ENCODE results near the gene HOXB7. TPM values are rescaled to one million over a fixed set of nuclear protein-coding genes. Genes with fewer than 3 reads are reported as not detected.

Gene HOXB7
- total and polyA plus RNA-seq, 12 donors = 0.13 to 0.62 (median 0.29) TPM; not detected in 6

DNA sequence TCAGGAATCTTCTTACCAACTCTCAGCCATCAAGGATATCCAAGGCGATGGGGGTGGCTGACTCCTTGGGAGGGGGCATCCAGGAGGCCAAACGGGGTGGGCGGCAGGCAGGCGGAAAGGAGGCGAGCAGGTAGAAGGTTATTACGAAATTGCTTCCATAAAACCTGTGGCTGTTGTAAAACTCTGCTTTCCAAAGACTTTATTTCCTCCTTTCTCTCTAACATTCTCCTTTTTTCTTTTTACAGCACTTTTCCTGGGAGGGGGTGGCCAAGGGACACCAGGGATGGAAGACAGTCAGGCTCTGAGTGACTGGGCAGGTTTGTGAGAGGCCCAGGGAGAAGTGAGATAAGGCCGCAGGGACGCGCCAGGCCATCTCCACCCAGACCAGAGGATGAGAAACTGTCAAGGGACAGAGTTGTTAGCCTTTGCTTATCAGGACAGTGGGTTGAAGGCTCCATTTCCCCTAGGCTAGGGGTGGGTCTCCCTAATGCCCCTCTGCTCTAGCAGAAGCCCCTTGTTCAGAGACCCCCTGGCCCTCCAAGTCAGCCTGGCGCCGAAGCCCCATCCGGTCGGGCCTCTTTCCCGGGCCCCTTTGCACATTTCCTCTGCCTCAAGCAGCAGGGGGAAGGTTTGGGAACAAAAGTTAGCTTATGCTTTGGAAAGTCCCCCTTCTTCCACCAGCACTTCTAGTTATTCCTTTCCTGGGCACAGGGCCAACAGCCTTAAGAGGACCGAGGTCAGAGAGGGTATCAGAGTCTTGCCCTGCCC lies 20.3 kb upstream of the HOXB7 start:
- Histone ChIP-seq H3K4me3 (no peak overlapping the region), H3K4me1 (peaks cover 0 to 23% (median 11%) of the 10 kb centered on the region in 9 donors), H3K27ac (no peak overlapping the region), H3K27me3 (peaks cover 79 to 100% (median 100%) of the 10 kb centered on the region in 7 donors), H3K36me3 (no peaks in the 10 kb centered on the region), H3K9me3 (no peaks in the 10 kb centered on the region)
- WGBS, 2 donors = 11 to 13% methylated on average over 15 of the region's 15 CpGs
- no peak for DNase-seq
- TF ChIP-seq, protein P1, sequence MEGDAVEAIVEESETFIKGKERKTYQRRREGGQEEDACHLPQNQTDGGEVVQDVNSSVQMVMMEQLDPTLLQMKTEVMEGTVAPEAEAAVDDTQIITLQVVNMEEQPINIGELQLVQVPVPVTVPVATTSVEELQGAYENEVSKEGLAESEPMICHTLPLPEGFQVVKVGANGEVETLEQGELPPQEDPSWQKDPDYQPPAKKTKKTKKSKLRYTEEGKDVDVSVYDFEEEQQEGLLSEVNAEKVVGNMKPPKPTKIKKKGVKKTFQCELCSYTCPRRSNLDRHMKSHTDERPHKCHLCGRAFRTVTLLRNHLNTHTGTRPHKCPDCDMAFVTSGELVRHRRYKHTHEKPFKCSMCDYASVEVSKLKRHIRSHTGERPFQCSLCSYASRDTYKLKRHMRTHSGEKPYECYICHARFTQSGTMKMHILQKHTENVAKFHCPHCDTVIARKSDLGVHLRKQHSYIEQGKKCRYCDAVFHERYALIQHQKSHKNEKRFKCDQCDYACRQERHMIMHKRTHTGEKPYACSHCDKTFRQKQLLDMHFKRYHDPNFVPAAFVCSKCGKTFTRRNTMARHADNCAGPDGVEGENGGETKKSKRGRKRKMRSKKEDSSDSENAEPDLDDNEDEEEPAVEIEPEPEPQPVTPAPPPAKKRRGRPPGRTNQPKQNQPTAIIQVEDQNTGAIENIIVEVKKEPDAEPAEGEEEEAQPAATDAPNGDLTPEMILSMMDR (IDR thresholded peaks at IDR 0.05) = no peak
- no peak for ATAC-seq
- intact Hi-C loops (cut with DNase I) = no loop called here

DNA sequence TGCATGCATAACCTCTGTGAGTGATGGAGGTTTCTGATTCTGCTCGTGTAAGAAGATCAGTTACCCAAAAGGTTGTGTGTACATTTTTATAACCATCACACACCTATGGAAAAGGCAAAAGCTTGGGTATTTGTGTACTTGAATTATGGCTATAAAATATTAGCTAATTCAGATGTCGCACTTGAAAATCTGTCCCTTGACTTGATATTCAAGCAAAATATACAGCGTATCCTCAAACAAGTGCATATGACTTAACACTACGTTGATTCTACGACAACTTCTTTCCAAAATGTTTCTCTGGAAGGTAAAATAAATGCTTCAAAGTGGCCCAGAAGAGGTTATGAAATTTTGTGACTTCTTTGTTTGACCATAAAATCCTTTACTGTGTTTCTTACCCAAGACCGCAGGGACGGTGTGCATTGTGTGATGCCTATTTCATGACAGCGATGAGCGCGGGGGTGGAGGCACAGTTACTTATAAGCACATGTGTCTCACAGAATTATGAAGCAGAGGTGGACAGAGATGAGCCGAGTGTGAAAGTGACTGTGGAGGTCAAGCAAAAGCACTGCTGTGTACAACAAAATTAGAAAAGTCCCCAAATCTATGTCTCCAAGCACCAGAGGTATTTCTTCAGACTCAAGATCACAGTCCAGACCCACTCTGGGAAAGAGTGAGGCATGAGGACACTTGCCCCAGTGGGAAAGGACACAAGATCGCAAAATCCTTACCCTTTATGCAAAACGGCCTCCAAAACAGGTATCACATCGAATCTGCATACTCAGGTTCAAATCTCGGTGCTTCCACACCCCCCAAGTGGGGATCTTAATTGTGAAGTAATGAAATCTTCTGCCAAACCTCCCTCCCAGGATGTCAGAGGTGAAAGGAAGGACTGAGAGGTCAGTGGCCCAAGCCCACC lies 19.4 kb upstream of the HOXB7 start:
- 23 to 26% methylated on average over 15 of the region's 15 CpGs for WGBS, 2 donors
- H3K27me3 ChIP-seq = peaks cover 72 to 100% (median 100%) of the 10 kb centered on the region in 7 donors
- no peaks in the 10 kb centered on the region for H3K36me3 ChIP-seq

DNA sequence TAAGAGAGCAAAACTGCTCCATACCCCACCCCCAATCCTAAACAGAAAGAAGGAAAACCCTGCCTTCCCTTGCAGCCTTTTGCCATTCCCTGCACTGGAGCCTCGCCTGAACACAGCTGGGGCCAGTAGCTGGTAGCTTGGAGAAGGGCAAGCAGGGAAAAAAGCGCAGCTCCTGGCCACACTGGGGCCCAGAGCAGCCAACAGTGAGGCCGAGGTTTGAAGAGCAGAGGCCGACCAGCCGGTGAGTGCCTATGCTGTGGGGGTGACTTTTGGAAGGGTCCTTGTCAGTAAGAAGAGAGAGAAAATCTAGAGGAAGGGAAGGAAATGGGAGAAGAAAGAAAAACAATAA lies 18.6 kb upstream of the HOXB7 start:
- TF ChIP-seq, protein P1 (IDR thresholded peaks at IDR 0.05) = no peak
- DNase-seq = no peak
- peaks cover 7 to 37% (median 25%) of the 10 kb centered on the region in 9 donors for H3K4me1 ChIP-seq
- no peaks in the 10 kb centered on the region for H3K36me3 ChIP-seq
- no peak for ATAC-seq
- WGBS, 2 donors = 13 to 16% methylated on average over 5 of the region's 5 CpGs
- no peaks in the 10 kb centered on the region for H3K9me3 ChIP-seq
- no peak overlapping the region for H3K27ac ChIP-seq
- H3K27me3 ChIP-seq = peaks cover 72 to 100% (median 100%) of the 10 kb centered on the region in 7 donors
- intact Hi-C loops (cut with DNase I) = no loop called here
- H3K4me3 ChIP-seq = no peak overlapping the region

More for the DNA sequence above, 19.4 kb upstream of the HOXB7 start:
- ATAC-seq = no peak
- no peaks in the 10 kb centered on the region for H3K9me3 ChIP-seq
- no peak overlapping the region for H3K4me3 ChIP-seq
- TF ChIP-seq, protein P1 (IDR thresholded peaks at IDR 0.05) = no peak
- no peak overlapping the region for H3K27ac ChIP-seq
- intact Hi-C loops (cut with DNase I) = no loop called here
- H3K4me1 ChIP-seq = peaks cover 5 to 31% (median 19%) of the 10 kb centered on the region in 9 donors
- DNase-seq = no peak

DNA sequence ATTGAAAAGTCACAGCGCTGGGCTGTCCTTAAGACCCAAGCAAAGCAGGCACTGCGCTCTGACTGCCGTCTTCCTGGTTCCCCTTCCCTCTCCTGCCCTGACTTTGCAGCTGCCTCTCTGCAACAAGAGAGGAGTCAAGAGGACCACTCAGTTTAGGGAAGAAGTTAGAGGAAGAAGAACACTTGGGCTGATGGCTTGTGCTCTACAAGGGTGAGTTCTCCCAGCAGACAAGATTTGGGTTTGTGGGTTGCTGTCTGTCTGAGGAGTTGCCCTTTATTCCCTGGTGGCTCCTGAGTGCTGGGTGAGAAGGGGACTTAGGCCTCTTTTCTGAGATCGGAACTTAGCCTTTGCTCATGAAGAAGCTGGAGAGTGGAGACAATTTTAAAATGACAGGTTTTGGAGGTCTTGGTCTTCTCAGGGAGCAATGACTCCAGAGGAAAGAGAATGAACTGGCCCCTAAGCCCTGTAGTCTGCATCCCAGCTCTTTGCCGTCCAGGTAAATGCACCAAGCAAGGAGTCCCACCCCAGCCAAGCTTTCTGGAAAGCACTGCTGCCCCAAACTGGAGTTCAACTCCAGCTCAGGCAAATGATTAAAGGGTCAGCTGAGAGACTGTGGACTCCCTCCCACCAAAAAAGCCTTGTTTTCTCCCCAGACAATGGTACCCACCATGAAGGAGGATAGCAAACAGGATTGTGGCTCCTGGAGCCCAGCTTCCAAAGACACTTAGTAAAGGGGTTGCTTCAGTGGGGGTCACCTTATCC lies 18.0 kb upstream of the HOXB7 start:
- TF ChIP-seq, protein P1 (IDR thresholded peaks at IDR 0.05) = no peak
- peaks cover 72 to 100% (median 100%) of the 10 kb centered on the region in 7 donors for H3K27me3 ChIP-seq
- DNase-seq (no peak), ATAC-seq (no peak)
- H3K27ac ChIP-seq = no peak overlapping the region
- H3K4me1 ChIP-seq = peaks cover 7 to 34% (median 25%) of the 10 kb centered on the region in 9 donors
- H3K36me3 ChIP-seq = no peaks in the 10 kb centered on the region
- WGBS, 2 donors = 16 to 22% methylated on average over 5 of the region's 5 CpGs
- no peaks in the 10 kb centered on the region for H3K9me3 ChIP-seq
- intact Hi-C loops (cut with DNase I) = no loop called here
- H3K4me3 ChIP-seq = no peak overlapping the region

Data from heart right ventricle (tissue), 16 donors.